Body of pancreas (tissue), 4 donors: ENCODE results near the gene ADGRL3.

Experiments
- POLR2A ChIP-seq, 3 donors: fragments of 450-650 bp; IDR thresholded peaks; one replicate each; pipeline ENCODE4 v1.6.1; 2016; ENCODE audit warnings: antibody characterized with exemption in 3 of 3, mild to moderate bottlenecking in 2 of 3
- TF ChIP-seq, protein P1 (sequence below), 7 experiments: fragments of 450-650 bp in 4 of 7; fragments of 200-600 bp in 3 of 7; sonication (generic) in 3 of 7; IDR thresholded peaks; one replicate each; pipeline ENCODE4 v1.5.1; 2016 to 2019; ENCODE audit warnings: antibody characterized with exemption in 7 of 7

DNA sequence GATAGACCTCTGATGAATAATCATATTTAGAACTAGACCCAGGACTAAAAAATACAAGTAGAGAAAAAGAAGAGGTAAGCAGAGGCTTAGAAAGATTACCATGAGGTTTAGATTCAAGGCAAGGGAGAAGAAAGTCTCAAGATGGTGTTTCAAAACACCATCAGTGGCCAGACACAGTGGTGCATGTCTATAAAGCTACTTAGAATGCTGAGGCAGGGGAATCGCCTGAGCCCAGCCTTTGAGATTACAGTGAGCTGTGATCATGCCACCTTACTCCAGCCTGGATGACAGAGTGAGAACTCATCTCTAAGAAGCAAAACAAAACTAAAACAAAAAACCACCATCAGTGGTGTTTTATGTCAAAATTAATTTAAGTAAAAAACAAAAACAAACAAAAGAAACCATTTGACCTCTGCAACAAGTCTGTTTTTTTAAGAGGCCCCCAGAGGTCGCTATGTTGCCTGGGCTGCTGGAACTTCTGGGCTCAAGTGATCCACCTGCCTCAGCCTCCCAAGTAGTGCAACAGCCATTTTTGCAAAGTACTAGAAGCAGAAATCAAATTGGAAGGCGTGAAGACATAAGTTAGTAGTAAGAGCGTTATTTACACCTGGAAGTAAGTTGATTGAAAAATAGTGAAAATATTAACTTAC is 784.3 kb downstream of the ADGRL3 start:
- TF ChIP-seq, protein P1, sequence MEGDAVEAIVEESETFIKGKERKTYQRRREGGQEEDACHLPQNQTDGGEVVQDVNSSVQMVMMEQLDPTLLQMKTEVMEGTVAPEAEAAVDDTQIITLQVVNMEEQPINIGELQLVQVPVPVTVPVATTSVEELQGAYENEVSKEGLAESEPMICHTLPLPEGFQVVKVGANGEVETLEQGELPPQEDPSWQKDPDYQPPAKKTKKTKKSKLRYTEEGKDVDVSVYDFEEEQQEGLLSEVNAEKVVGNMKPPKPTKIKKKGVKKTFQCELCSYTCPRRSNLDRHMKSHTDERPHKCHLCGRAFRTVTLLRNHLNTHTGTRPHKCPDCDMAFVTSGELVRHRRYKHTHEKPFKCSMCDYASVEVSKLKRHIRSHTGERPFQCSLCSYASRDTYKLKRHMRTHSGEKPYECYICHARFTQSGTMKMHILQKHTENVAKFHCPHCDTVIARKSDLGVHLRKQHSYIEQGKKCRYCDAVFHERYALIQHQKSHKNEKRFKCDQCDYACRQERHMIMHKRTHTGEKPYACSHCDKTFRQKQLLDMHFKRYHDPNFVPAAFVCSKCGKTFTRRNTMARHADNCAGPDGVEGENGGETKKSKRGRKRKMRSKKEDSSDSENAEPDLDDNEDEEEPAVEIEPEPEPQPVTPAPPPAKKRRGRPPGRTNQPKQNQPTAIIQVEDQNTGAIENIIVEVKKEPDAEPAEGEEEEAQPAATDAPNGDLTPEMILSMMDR (IDR thresholded peaks at IDR 0.05) = no peak
- no peak for TF ChIP-seq POLR2A (IDR thresholded peaks at IDR 0.05)
